ENCODE results near the gene PLAAT1.

The PLAAT1 gene

DNA sequence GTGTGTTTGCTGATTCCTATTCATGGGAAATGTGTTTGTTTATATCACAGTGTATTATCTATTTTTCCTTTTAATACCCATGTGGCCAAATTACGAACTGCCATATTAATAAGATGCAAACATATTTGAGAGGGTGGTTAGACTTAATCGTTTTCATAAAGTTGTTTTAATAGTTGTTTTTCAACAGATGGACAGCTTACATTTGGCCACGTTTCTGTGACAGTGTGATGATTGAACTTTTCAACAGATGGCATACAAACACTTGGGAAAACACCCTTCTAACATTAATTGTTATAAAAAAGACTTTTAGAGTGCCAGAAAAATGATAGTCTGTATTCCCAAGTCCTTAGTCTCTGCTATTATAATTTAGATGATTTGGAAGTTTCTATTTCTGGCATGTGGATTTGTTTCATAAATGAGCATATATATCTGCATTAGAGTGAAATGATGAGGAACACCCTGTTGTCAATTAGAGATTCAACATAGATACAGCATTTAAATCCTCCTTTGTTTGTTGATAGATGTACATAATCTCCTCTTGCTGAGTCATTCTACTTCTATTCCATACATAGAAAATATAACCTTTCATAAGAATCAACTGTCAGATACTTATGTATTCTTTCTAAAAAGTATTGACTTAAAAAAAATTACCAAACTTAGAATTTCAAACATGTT, 13.1 kb downstream of the PLAAT1 start:
- no peak overlapping the region for H3K9ac ChIP-seq (ENCODE audit: low read length)
- H3K36me3 ChIP-seq (ENCODE audit: control insufficient read depth, insufficient read depth, low read length, severe bottlenecking): no peaks in the 10 kb centered on the region
- no peak overlapping the region for H3K4me3 ChIP-seq (ENCODE audit: low read length)
- DNase-seq (ENCODE audit: low read depth): no peak
- no peaks in the 10 kb centered on the region for H3K4me1 ChIP-seq (ENCODE audit: control insufficient read depth, insufficient read depth, low read length)
- no peaks in the 10 kb centered on the region for H3K27me3 ChIP-seq (replicated peaks; ENCODE audit: control insufficient read depth, insufficient read depth, low read length)
- H3K9me3 ChIP-seq (ENCODE audit: control insufficient read depth, low read length): peaks cover 12% of the 10 kb centered on the region

DNA sequence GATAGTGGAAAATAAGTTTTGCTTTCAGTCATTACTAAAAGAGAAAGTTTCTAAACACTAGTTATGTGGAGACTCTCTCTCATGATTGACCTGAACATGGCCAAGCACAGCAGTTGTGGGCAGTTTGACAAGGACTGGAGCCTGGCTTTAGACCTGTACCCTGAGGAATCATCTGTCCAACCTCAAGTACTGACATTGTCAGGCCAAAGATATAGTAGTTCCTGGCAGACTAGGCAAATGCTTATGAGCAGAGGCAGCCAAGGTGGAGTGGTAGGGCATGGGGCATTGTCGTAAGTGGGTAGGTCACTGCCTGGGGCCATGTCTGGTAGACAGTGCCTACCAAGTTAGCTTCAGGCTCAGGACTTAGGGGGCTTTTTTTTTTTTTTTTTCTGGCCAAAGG, 20.9 kb downstream of the PLAAT1 start:
- Histone ChIP-seq H3K9me3 (ENCODE audit: control insufficient read depth, low read length) (no peaks in the 10 kb centered on the region), H3K36me3 (ENCODE audit: control insufficient read depth, insufficient read depth, low read length, severe bottlenecking) (no peaks in the 10 kb centered on the region), H3K4me3 (ENCODE audit: low read length) (no peak overlapping the region), H3K27me3 (replicated peaks; ENCODE audit: control insufficient read depth, insufficient read depth, low read length) (no peaks in the 10 kb centered on the region), H3K9ac (ENCODE audit: low read length) (no peak overlapping the region), H3K4me1 (ENCODE audit: control insufficient read depth, insufficient read depth, low read length) (no peaks in the 10 kb centered on the region)
- DNase-seq (ENCODE audit: low read depth): no peak

DNA sequence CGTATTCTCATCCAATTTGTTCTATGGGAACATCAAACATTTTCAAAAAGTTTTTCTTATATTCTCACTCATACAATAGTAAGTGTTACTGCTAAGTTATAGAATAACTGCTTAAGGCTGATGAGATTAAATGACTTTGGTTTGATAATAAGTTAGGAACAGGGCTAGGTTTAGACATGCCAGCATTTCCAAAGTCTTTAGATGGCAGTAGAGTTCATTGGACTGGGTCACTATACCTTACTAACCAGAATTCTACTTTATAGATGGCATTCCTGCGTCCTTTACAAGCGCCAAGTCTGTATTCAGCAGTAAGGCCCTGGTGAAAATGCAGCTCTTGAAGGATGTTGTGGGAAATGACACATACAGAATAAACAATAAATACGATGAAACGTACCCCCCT, 21.7 kb downstream of the PLAAT1 start:
- Histone ChIP-seq H3K36me3 (ENCODE audit: control insufficient read depth, insufficient read depth, low read length, severe bottlenecking) (no peaks in the 10 kb centered on the region), H3K27me3 (replicated peaks; ENCODE audit: control insufficient read depth, insufficient read depth, low read length) (no peaks in the 10 kb centered on the region), H3K9ac (ENCODE audit: low read length) (no peak overlapping the region), H3K4me3 (ENCODE audit: low read length) (no peak overlapping the region), H3K4me1 (ENCODE audit: control insufficient read depth, insufficient read depth, low read length) (no peaks in the 10 kb centered on the region), H3K9me3 (ENCODE audit: control insufficient read depth, low read length) (no peaks in the 10 kb centered on the region)
- no peak for DNase-seq (ENCODE audit: low read depth)

DNA sequence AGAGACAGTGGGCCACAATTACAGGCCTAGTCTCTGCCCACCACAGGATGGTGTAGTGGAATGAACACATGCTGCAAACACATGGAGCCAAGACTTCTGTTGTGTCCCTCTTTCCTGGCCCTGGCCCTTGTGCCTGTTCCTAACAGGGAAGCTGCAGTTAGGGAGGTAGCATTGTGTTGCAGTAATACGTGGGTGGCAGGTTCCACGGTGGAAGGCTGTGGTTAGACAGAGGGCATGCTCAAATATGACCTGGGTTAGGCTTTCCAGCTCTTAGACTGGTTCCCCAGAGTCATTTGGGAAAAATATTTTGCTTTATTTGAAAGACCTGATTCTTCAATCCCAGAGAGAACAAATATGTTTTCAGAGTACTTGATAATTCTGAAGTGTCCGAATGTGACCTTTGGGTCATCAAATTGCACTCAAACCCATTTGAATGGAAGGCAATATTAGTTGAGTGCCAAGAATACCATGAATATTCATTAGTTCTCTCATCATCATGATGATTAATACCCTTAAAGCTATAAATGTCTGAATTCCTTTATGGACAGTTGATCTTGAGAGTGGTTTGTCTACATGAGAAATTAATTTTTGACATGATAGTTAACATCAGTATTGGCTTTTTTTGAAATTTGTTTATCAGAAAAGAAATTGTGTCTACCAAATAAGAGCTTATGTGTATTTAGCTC, 28.5 kb downstream of the PLAAT1 start:
- H3K4me1 ChIP-seq (ENCODE audit: control insufficient read depth, insufficient read depth, low read length): no peaks in the 10 kb centered on the region
- no peaks in the 10 kb centered on the region for H3K27me3 ChIP-seq (replicated peaks; ENCODE audit: control insufficient read depth, insufficient read depth, low read length)
- no peaks in the 10 kb centered on the region for H3K36me3 ChIP-seq (ENCODE audit: control insufficient read depth, insufficient read depth, low read length, severe bottlenecking)
- H3K9ac ChIP-seq (ENCODE audit: low read length): no peak overlapping the region
- H3K4me3 ChIP-seq (ENCODE audit: low read length): no peak overlapping the region
- no peak for DNase-seq (ENCODE audit: low read depth)
- no peaks in the 10 kb centered on the region for H3K9me3 ChIP-seq (ENCODE audit: control insufficient read depth, low read length)

- Histone ChIP-seq H3K36me3 (ENCODE audit: control insufficient read depth, insufficient read depth, low read length, severe bottlenecking) (no peaks in the 10 kb centered on the region), H3K4me3 (ENCODE audit: low read length) (no peak overlapping the region), H3K4me1 (ENCODE audit: control insufficient read depth, insufficient read depth, low read length) (no peaks in the 10 kb centered on the region), H3K27me3 (replicated peaks; ENCODE audit: control insufficient read depth, insufficient read depth, low read length) (no peaks in the 10 kb centered on the region), H3K9ac (ENCODE audit: low read length) (no peak overlapping the region), H3K9me3 (ENCODE audit: control insufficient read depth, low read length) (no peaks in the 10 kb centered on the region)
- no peak for DNase-seq (ENCODE audit: low read depth)
Measured at GRCh38 chr3:193270451-193270850, 29.4 kb downstream of the PLAAT1 start.

GRCh38 chr3:193271101-193271840, 30.2 kb downstream of the PLAAT1 start:
- no peaks in the 10 kb centered on the region for H3K27me3 ChIP-seq (replicated peaks; ENCODE audit: control insufficient read depth, insufficient read depth, low read length)
- no peaks in the 10 kb centered on the region for H3K9me3 ChIP-seq (ENCODE audit: control insufficient read depth, low read length)
- DNase-seq (ENCODE audit: low read depth): no peak
- H3K9ac ChIP-seq (ENCODE audit: low read length): no peak overlapping the region
- no peaks in the 10 kb centered on the region for H3K4me1 ChIP-seq (ENCODE audit: control insufficient read depth, insufficient read depth, low read length)
- no peak overlapping the region for H3K4me3 ChIP-seq (ENCODE audit: low read length)
- H3K36me3 ChIP-seq (ENCODE audit: control insufficient read depth, insufficient read depth, low read length, severe bottlenecking): no peaks in the 10 kb centered on the region

GRCh38 chr3:193292386-193292785, 51.4 kb downstream of the PLAAT1 start:
- peaks cover 24% of the 10 kb centered on the region for H3K9me3 ChIP-seq (ENCODE audit: control insufficient read depth, low read length)
- no peak for DNase-seq (ENCODE audit: low read depth)
- no peaks in the 10 kb centered on the region for H3K27me3 ChIP-seq (replicated peaks; ENCODE audit: control insufficient read depth, insufficient read depth, low read length)
- H3K36me3 ChIP-seq (ENCODE audit: control insufficient read depth, insufficient read depth, low read length, severe bottlenecking): no peaks in the 10 kb centered on the region
- no peak overlapping the region for H3K4me3 ChIP-seq (ENCODE audit: low read length)
- H3K9ac ChIP-seq (ENCODE audit: low read length): no peak overlapping the region
- no peaks in the 10 kb centered on the region for H3K4me1 ChIP-seq (ENCODE audit: control insufficient read depth, insufficient read depth, low read length)

DNA sequence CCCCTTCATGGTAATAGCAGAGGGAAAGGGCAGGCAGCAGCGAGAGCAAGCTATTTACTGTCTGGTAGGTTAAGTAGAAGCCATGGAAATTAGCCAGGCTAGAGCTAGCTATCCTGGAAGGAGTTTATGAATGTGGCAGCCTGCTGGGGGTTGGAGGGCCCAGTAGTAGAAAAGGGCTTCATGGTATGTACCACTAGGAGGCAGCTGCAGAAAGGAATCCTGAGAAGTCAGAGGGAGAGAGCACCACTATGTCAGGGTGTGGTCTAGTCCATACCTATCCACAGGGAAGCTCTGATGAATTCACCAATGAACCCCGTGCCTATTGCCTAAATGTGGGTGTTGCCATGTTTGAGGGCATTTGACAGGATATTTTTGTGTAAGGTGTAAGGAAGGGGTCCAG, 55.0 kb downstream of the PLAAT1 start:
- H3K4me1 ChIP-seq (ENCODE audit: control insufficient read depth, insufficient read depth, low read length): no peaks in the 10 kb centered on the region
- H3K9me3 ChIP-seq (ENCODE audit: control insufficient read depth, low read length): peaks cover 19% of the 10 kb centered on the region
- H3K9ac ChIP-seq (ENCODE audit: low read length): no peak overlapping the region
- H3K27me3 ChIP-seq (replicated peaks; ENCODE audit: control insufficient read depth, insufficient read depth, low read length): no peaks in the 10 kb centered on the region
- H3K36me3 ChIP-seq (ENCODE audit: control insufficient read depth, insufficient read depth, low read length, severe bottlenecking): no peaks in the 10 kb centered on the region
- DNase-seq (ENCODE audit: low read depth): no peak
- no peak overlapping the region for H3K4me3 ChIP-seq (ENCODE audit: low read length)

- Histone ChIP-seq H3K9me3 (ENCODE audit: control insufficient read depth, low read length) (peaks cover 8% of the 10 kb centered on the region), H3K27me3 (replicated peaks; ENCODE audit: control insufficient read depth, insufficient read depth, low read length) (no peaks in the 10 kb centered on the region), H3K4me3 (ENCODE audit: low read length) (no peak overlapping the region), H3K4me1 (ENCODE audit: control insufficient read depth, insufficient read depth, low read length) (no peaks in the 10 kb centered on the region), H3K36me3 (ENCODE audit: control insufficient read depth, insufficient read depth, low read length, severe bottlenecking) (no peaks in the 10 kb centered on the region), H3K9ac (ENCODE audit: low read length) (no peak overlapping the region)
- no peak for DNase-seq (ENCODE audit: low read depth)
Measured at GRCh38 chr3:193297421-193297820, 56.4 kb downstream of the PLAAT1 start.

DNA sequence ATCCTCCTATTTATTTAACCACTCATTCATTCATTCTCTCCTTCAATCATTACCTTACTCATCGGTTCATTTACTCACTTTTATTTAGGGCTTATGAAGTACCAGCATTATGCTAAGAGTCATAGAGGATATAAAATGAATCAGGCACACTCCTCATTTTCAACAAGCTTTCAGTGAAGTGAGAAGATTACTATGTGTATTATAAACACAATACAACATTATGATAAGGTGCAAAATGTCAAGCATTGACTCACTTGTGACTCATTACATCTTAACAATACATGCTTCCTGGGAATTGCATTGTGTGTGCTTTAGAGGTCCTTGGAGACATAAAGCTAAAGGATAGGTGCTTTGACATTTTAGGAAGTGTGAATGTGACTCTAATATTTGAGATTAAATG, 60.4 kb downstream of the PLAAT1 start:
- H3K27me3 ChIP-seq (replicated peaks; ENCODE audit: control insufficient read depth, insufficient read depth, low read length): no peaks in the 10 kb centered on the region
- DNase-seq (ENCODE audit: low read depth): no peak
- H3K9me3 ChIP-seq (ENCODE audit: control insufficient read depth, low read length): peaks cover 2% of the 10 kb centered on the region
- no peak overlapping the region for H3K4me3 ChIP-seq (ENCODE audit: low read length)
- no peak overlapping the region for H3K9ac ChIP-seq (ENCODE audit: low read length)
- H3K36me3 ChIP-seq (ENCODE audit: control insufficient read depth, insufficient read depth, low read length, severe bottlenecking): no peaks in the 10 kb centered on the region
- no peaks in the 10 kb centered on the region for H3K4me1 ChIP-seq (ENCODE audit: control insufficient read depth, insufficient read depth, low read length)

- no peak for DNase-seq (ENCODE audit: low read depth)
- Histone ChIP-seq H3K4me1 (ENCODE audit: control insufficient read depth, insufficient read depth, low read length) (no peaks in the 10 kb centered on the region), H3K4me3 (ENCODE audit: low read length) (no peak overlapping the region), H3K9me3 (ENCODE audit: control insufficient read depth, low read length) (no peaks in the 10 kb centered on the region), H3K27me3 (replicated peaks; ENCODE audit: control insufficient read depth, insufficient read depth, low read length) (peaks cover 6% of the 10 kb centered on the region), H3K36me3 (ENCODE audit: control insufficient read depth, insufficient read depth, low read length, severe bottlenecking) (no peaks in the 10 kb centered on the region), H3K9ac (ENCODE audit: low read length) (no peak overlapping the region)
Measured at GRCh38 chr3:193305356-193305755, 64.3 kb downstream of the PLAAT1 start.

All from adipocyte (in vitro differentiated cells).